HEK293 (cell line): ENCODE data around the gene DGCR2.

ENCODE experiments used
- CTCF ChIP-seq: fragments of 450-650 bp; formaldehyde crosslinking; IDR thresholded peaks from 2 replicates; pipeline ENCODE4 v1.5.1; 2016; ENCODE audit warnings: missing biosample characterization, missing genetic modification characterization
- GLI4 ChIP-seq: fragments of 450-650 bp; formaldehyde crosslinking; IDR thresholded peaks from 2 replicates; pipeline ENCODE4 v1.5.1; 2016; ENCODE audit warnings: missing biosample characterization, missing genetic modification characterization
- MYNN ChIP-seq: fragments of 450-650 bp; formaldehyde crosslinking; IDR thresholded peaks from 2 replicates; pipeline ENCODE4 v1.5.1; 2016; ENCODE audit warnings: missing biosample characterization, missing genetic modification characterization, borderline replicate concordance
- ZBTB1 ChIP-seq: fragments of 450-650 bp; formaldehyde crosslinking; IDR thresholded peaks from 2 replicates; pipeline ENCODE4 v1.5.1; 2016; ENCODE audit warnings: missing biosample characterization, missing genetic modification characterization
- ZNF184 ChIP-seq: fragments of 450-650 bp; IDR thresholded peaks from 2 replicates; pipeline ENCODE4 v1.5.1; 2018; ENCODE audit warnings: missing biosample characterization, mild to moderate bottlenecking, missing genetic modification characterization
- ZNF221 ChIP-seq: fragments of 450-650 bp; formaldehyde crosslinking; IDR thresholded peaks from 2 replicates; pipeline ENCODE4 v1.5.1; 2017; ENCODE audit warnings: missing biosample characterization, missing genetic modification characterization, borderline replicate concordance
- ZNF274 ChIP-seq, 2 experiments: fragments of 200-500 bp in 1 of 2; fragments of 450-650 bp in 1 of 2; sonication (Bioruptor generic) in 1 of 2; formaldehyde crosslinking in 1 of 2; IDR thresholded peaks; 2 replicates each; pipeline versions ENCODE4 v1.5.1 to v1.6.1; 2014 to 2016; ENCODE audit warnings: borderline replicate concordance in 1 of 2, inconsistent platforms in 1 of 2, low read length in 1 of 2, missing biosample characterization in 1 of 2, missing genetic modification characterization in 1 of 2
- ZNF335 ChIP-seq: fragments of 450-650 bp; formaldehyde crosslinking; conservative IDR thresholded peaks from 2 replicates; pipeline ENCODE4 v1.5.1; 2016; ENCODE audit warnings: missing biosample characterization, missing genetic modification characterization
- ZNF792 ChIP-seq: fragments of 450-650 bp; formaldehyde crosslinking; IDR thresholded peaks from 2 replicates; pipeline ENCODE4 v1.5.1; 2016; ENCODE audit warnings: missing biosample characterization, missing genetic modification characterization

GRCh38 chr22:19040391-19040861 is 81.8 kb downstream of the DGCR2 start:
- no peak for TF ChIP-seq ZNF221 (tag by site-specific recombination)
- no peak for TF ChIP-seq ZBTB1 (tag by site-specific recombination)
- TF ChIP-seq CTCF (tag by site-specific recombination) = no peak
- TF ChIP-seq ZNF792 = no peak
- no peak for TF ChIP-seq ZNF335
- TF ChIP-seq ZNF274 (IDR thresholded peaks at IDR 0.05; ENCODE audit: low read length) = no peak
- no peak for TF ChIP-seq ZNF274 (tag by site-specific recombination; IDR thresholded peaks at IDR 0.05; ENCODE audit: borderline replicate concordance)
- TF ChIP-seq MYNN (tag by site-specific recombination) = no peak
- no peak for TF ChIP-seq GLI4 (tag by site-specific recombination)
- TF ChIP-seq ZNF184 (tag by site-specific recombination) = no peak
